NB4 (cell line): ENCODE data around the gene CCDC159.

Experiments used
- DNase-seq: peaks from one replicate; pipeline ENCODE4 v3.0.0; 2010; ENCODE audit warnings: low read depth
- H3K4me3 ChIP-seq: one replicate; pipeline ENCODE4 v1.5.1; 2011; ENCODE audit warnings: mild to moderate bottlenecking, low read depth, low read length, moderate library complexity
- MYC ChIP-seq: IDR thresholded peaks from 2 replicates; pipeline ENCODE4 v1.6.1; 2011; ENCODE audit warnings: low read depth, low read length
- POLR2A ChIP-seq: IDR thresholded peaks from 2 replicates; pipeline ENCODE4 v1.6.1; 2011; ENCODE audit warnings: mild to moderate bottlenecking; ENCODE audit not compliant: insufficient read length; ENCODE audit errors: extremely low read depth
- TF ChIP-seq, protein P1 (sequence below): IDR thresholded peaks from one replicate; pipeline ENCODE4 v1.5.1; 2012; ENCODE audit warnings: low read depth, low read length
- TF ChIP-seq, protein P2 (sequence below): IDR thresholded peaks from 2 replicates; pipeline ENCODE4 v1.6.1; 2011; ENCODE audit warnings: low read depth, low read length

Gene CCDC159

GRCh38 chr19:11379857-11380350, 33.6 kb downstream of the CCDC159 start:
- TF ChIP-seq MYC (no peak), POLR2A (no peak)
- TF ChIP-seq, protein P1, sequence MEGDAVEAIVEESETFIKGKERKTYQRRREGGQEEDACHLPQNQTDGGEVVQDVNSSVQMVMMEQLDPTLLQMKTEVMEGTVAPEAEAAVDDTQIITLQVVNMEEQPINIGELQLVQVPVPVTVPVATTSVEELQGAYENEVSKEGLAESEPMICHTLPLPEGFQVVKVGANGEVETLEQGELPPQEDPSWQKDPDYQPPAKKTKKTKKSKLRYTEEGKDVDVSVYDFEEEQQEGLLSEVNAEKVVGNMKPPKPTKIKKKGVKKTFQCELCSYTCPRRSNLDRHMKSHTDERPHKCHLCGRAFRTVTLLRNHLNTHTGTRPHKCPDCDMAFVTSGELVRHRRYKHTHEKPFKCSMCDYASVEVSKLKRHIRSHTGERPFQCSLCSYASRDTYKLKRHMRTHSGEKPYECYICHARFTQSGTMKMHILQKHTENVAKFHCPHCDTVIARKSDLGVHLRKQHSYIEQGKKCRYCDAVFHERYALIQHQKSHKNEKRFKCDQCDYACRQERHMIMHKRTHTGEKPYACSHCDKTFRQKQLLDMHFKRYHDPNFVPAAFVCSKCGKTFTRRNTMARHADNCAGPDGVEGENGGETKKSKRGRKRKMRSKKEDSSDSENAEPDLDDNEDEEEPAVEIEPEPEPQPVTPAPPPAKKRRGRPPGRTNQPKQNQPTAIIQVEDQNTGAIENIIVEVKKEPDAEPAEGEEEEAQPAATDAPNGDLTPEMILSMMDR, result no peak
- TF ChIP-seq, protein P2, sequence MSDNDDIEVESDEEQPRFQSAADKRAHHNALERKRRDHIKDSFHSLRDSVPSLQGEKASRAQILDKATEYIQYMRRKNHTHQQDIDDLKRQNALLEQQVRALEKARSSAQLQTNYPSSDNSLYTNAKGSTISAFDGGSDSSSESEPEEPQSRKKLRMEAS, result no peak
- H3K4me3 ChIP-seq, result peak overlapping the region; percentile 67
- no peak for DNase-seq

DNA sequence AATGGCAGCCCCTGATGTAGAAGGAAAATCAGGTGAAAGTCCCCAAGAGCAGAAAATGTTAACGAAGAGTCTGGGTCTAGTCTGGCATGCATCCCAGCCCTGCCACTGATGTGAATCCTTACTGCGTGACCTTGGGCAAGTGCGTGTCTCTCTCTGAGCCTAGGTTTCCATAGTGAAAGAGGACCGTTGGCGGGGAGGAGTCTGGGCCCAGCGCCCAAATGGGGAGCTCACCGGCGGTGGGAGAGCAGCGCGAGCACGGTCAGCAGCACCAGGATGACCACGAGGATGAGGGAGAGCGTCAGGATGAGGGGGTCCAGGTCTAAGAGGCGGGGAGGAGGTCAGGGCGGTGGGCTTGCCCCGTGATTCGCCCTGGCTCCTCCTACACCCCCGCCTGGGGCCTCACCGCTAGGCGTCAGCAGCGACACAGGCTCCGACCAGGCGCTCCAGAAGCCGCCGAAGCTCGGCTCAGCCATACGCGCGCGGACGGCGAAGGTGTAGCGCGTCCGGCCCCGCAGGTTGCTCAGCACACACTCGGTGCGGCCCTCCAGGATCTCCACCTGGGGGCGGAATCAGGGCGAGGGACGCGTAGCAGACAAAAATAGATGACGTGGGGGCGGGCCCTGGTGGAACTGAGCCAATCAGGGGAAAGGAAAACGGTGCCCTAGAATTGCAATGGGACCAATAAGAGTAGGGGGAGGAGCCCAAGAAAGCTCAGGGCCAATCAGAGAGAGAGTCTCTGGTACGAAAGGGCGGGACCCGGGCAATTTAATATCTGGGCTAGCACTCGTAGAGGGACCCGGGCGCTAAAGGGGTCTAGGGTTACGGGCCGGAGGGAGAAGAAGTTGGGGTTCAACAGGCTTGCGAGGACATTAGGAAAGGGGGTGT, 34.6 kb downstream of the CCDC159 start:
- TF ChIP-seq, protein P1, result peak; percentile 44
- TF ChIP-seq, protein P2, result peak; percentile 30
- no peak; the same call in 1 of the 2 replicates for TF ChIP-seq MYC
- peak; percentile 40 for TF ChIP-seq POLR2A
- peak overlapping the region; percentile 67 for H3K4me3 ChIP-seq
- peak; percentile 97 for DNase-seq

GRCh38 chr19:11382898-11383705, 36.8 kb downstream of the CCDC159 start:
- peak; percentile 72 for DNase-seq
- H3K4me3 ChIP-seq, result no peak overlapping the region
- TF ChIP-seq, protein P1, result peak; percentile 61
- TF ChIP-seq, protein P2, result no peak

- DNase-seq, result no peak
- TF ChIP-seq POLR2A, result no peak
- no peak overlapping the region for H3K4me3 ChIP-seq
Measured at GRCh38 chr19:11383706-11384048, 37.4 kb downstream of the CCDC159 start.

DNA sequence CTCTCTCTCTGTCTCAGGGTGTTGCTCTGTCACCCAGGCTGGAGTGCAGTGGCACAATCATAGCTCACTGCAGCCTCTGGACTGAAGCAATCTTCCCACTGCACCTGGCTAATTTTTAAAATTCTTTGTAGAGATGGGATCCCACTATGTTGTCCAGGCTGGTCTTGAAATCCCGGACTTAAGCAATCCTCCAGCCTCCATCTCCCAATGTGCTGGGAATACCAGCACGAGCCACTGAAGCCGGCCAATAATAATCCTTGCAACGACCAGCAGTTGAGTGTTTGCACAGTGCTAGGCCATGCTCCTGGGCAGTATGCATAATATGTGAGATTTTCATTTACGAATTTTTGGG, 38.4 kb downstream of the CCDC159 start:
- no peak for DNase-seq
- TF ChIP-seq POLR2A (no peak), MYC (no peak)
- TF ChIP-seq, protein P2, result no peak
- TF ChIP-seq, protein P1, result no peak
- no peak overlapping the region for H3K4me3 ChIP-seq
